ENCODE results near the gene MGST3.
A peak's percentile ranks its signal among the peaks of the same experiment; 100 is the strongest.
"Not testable (repeated sequence)": the region's sequence is repeated elsewhere in the genome, so short reads cannot be mapped to it uniquely, and the experiment has no call there.

MGST3 gene

GRCh38 chr1:165630629-165631341, at the start of gene MGST3:
MGST3 (plus strand) TSS chr1:165631234; CDS start chr1:165649848, 18,614 bp downstream.
- TF ChIP-seq CTCF (IDR thresholded peaks at IDR 0.05; ENCODE audit: borderline replicate concordance, extremely low read depth, low read length, poor library complexity, severe bottlenecking): no peak
- no peak for TF ChIP-seq EZH2 (IDR thresholded peaks at IDR 0.05; ENCODE audit: borderline replicate concordance, low read depth, low read length, severe bottlenecking)
- peaks cover 4% of the 10 kb centered on the region for H3K27me3 ChIP-seq (ENCODE audit: insufficient read depth, low read length, poor library complexity)
- DNase-seq (peak; percentile 96), ATAC-seq (ENCODE audit: insufficient read depth, low read depth) (peak; percentile 90)
- H3K9me3 ChIP-seq (ENCODE audit: insufficient read depth, low read length, severe bottlenecking): no peaks in the 10 kb centered on the region
- peak within 1 kb of the TSS; percentile 73 for H2AFZ ChIP-seq (ENCODE audit: low read depth, low read length)
- peaks cover 4% of the 10 kb centered on the region; the same call in 1 of the 2 replicates for H3K79me2 ChIP-seq (ENCODE audit: insufficient read depth, low read length)
- H3K4me2 ChIP-seq (ENCODE audit: insufficient read depth, low read length): peak within 1 kb of the TSS; percentile 86
- no peaks in the 10 kb centered on the region for H4K20me1 ChIP-seq (ENCODE audit: insufficient read depth, low read length)
- H3K4me1 ChIP-seq (ENCODE audit: insufficient read depth, low read length): peaks cover 30% of the 10 kb centered on the region
- no peaks in the 10 kb centered on the region; the same call in 1 of the 2 replicates for H3K36me3 ChIP-seq (ENCODE audit: insufficient read depth, low read length)
- H3K9ac ChIP-seq (ENCODE audit: low read depth, low read length): peak within 1 kb of the TSS; percentile 72
- H3K27ac ChIP-seq (ENCODE audit: low read length): peak within 1 kb of the TSS; percentile 87
- peak within 1 kb of the TSS; percentile 67 to 78 for H3K4me3 ChIP-seq (ENCODE audit: low read depth in 1 of 2, low read length in 2 of 2)

- H3K79me2 ChIP-seq (ENCODE audit: insufficient read depth, low read length): no peaks in the 10 kb centered on the region
Measured at GRCh38 chr1:165581926-165582325, 49.1 kb upstream of the MGST3 start.

GRCh38 chr1:165586398-165586797, 44.6 kb upstream of the MGST3 start:
- no peak for TF ChIP-seq CTCF (IDR thresholded peaks at IDR 0.05; ENCODE audit: borderline replicate concordance, extremely low read depth, low read length, poor library complexity, severe bottlenecking)
- TF ChIP-seq EZH2 (IDR thresholded peaks at IDR 0.05; ENCODE audit: borderline replicate concordance, low read depth, low read length, severe bottlenecking): no peak
- H3K4me3 ChIP-seq (ENCODE audit: low read depth in 1 of 2, low read length in 2 of 2): no peak overlapping the region
- no peaks in the 10 kb centered on the region for H3K9me3 ChIP-seq (ENCODE audit: insufficient read depth, low read length, severe bottlenecking)
- H3K27me3 ChIP-seq (ENCODE audit: insufficient read depth, low read length, poor library complexity): peaks cover 63% of the 10 kb centered on the region
- H3K4me1 ChIP-seq (ENCODE audit: insufficient read depth, low read length): no peaks in the 10 kb centered on the region
- H4K20me1 ChIP-seq (ENCODE audit: insufficient read depth, low read length): peaks cover 15% of the 10 kb centered on the region
- no peak overlapping the region for H3K9ac ChIP-seq (ENCODE audit: low read depth, low read length)
- no peak overlapping the region for H2AFZ ChIP-seq (ENCODE audit: low read depth, low read length)
- ATAC-seq (ENCODE audit: insufficient read depth, low read depth) (no peak), DNase-seq (no peak)
- H3K4me2 ChIP-seq (ENCODE audit: insufficient read depth, low read length): no peak overlapping the region
- no peaks in the 10 kb centered on the region for H3K36me3 ChIP-seq (ENCODE audit: insufficient read depth, low read length)
- no peak overlapping the region for H3K27ac ChIP-seq (ENCODE audit: low read length)
- no peaks in the 10 kb centered on the region for H3K79me2 ChIP-seq (ENCODE audit: insufficient read depth, low read length)

More at GRCh38 chr1:165581926-165582325, 49.1 kb upstream of the MGST3 start:
- Histone ChIP-seq H3K4me2 (ENCODE audit: insufficient read depth, low read length) (no peak overlapping the region), H3K27ac (ENCODE audit: low read length) (no peak overlapping the region), H3K4me1 (ENCODE audit: insufficient read depth, low read length) (no peaks in the 10 kb centered on the region), H3K36me3 (ENCODE audit: insufficient read depth, low read length) (no peaks in the 10 kb centered on the region), H3K9me3 (ENCODE audit: insufficient read depth, low read length, severe bottlenecking) (no peaks in the 10 kb centered on the region), H2AFZ (ENCODE audit: low read depth, low read length) (no peak overlapping the region), H3K4me3 (ENCODE audit: low read depth in 1 of 2, low read length in 2 of 2) (no peak overlapping the region), H3K9ac (ENCODE audit: low read depth, low read length) (no peak overlapping the region), H4K20me1 (ENCODE audit: insufficient read depth, low read length) (peaks cover 5% of the 10 kb centered on the region), H3K27me3 (ENCODE audit: insufficient read depth, low read length, poor library complexity) (peaks cover 41% of the 10 kb centered on the region)
- TF ChIP-seq EZH2 (IDR thresholded peaks at IDR 0.05; ENCODE audit: borderline replicate concordance, low read depth, low read length, severe bottlenecking) (no peak), CTCF (IDR thresholded peaks at IDR 0.05; ENCODE audit: borderline replicate concordance, extremely low read depth, low read length, poor library complexity, severe bottlenecking) (no peak)
- ATAC-seq (ENCODE audit: insufficient read depth, low read depth) (no peak), DNase-seq (no peak)

- not testable (repeated sequence) for H3K9ac ChIP-seq (ENCODE audit: low read depth, low read length); DNase-seq; H3K36me3 ChIP-seq (ENCODE audit: insufficient read depth, low read length); H3K27ac ChIP-seq (ENCODE audit: low read length); H3K4me2 ChIP-seq (ENCODE audit: insufficient read depth, low read length); H3K4me1 ChIP-seq (ENCODE audit: insufficient read depth, low read length); H2AFZ ChIP-seq (ENCODE audit: low read depth, low read length); ATAC-seq (ENCODE audit: insufficient read depth, low read depth); H3K4me3 ChIP-seq (ENCODE audit: low read depth in 1 of 2, low read length in 2 of 2); H3K79me2 ChIP-seq (ENCODE audit: insufficient read depth, low read length); H3K9me3 ChIP-seq (ENCODE audit: insufficient read depth, low read length, severe bottlenecking)
- H4K20me1 ChIP-seq (ENCODE audit: insufficient read depth, low read length): peaks cover 14% of the 10 kb centered on the region
- H3K27me3 ChIP-seq (ENCODE audit: insufficient read depth, low read length, poor library complexity): peaks cover 75% of the 10 kb centered on the region
Measured at GRCh38 chr1:165591391-165591790, 39.6 kb upstream of the MGST3 start.

Measured in DND-41 (cell line).